SK-N-SH (cell line): ENCODE data around the gene CTLA4.

Experiments used
- CTCF ChIP-seq: fragments of 200-600 bp; sonication (generic); IDR thresholded peaks from 2 replicates; pipeline ENCODE4 v1.6.1; 2017; ENCODE audit warnings: antibody characterized with exemption, mild to moderate bottlenecking, moderate library complexity
- EP300 ChIP-seq, 2 experiments: IDR thresholded peaks; 2 replicates each; pipeline versions ENCODE4 v1.4.0 to v1.6.1; 2012; ENCODE audit warnings: borderline replicate concordance in 1 of 2, low read depth in 1 of 2, low read length in 1 of 2
- RAD21 ChIP-seq: IDR thresholded peaks from 2 replicates; pipeline ENCODE4 v1.6.1; 2012; ENCODE audit warnings: mild to moderate bottlenecking, low read length
- SMC3 ChIP-seq: IDR thresholded peaks from 2 replicates; pipeline ENCODE4 v1.6.1; 2012; ENCODE audit warnings: low read depth, low read length, improper control_type of control experiment
- TAF1 ChIP-seq: IDR thresholded peaks from 2 replicates; pipeline ENCODE4 v1.6.1; 2012; ENCODE audit warnings: low read depth, mild to moderate bottlenecking, low read length, moderate library complexity, borderline replicate concordance
- YY1 ChIP-seq: IDR thresholded peaks from 2 replicates; pipeline ENCODE4 v1.4.0; 2012; ENCODE audit warnings: low read depth, mild to moderate bottlenecking

GRCh38 chr2:203908797-203909185 lies 41.2 kb downstream of the CTLA4 start:
- TF ChIP-seq CTCF (no peak), RAD21 (no peak), EP300 (IDR thresholded peaks at IDR 0.05; ENCODE audit: borderline replicate concordance in 1 of 2, low read depth in 1 of 2, low read length in 1 of 2) (no peak), TAF1 (no peak), SMC3 (no peak), YY1 (no peak)
